Skeletal muscle satellite cell (primary cell): ENCODE data around the gene ATP2B1.

Experiments
- H3K27me3 ChIP-seq: 2 replicates; pipeline ENCODE4 v1.7.0; 2013; ENCODE audit warnings: low read length; ENCODE audit not compliant: control insufficient read depth, insufficient read depth
- H3K36me3 ChIP-seq: 2 replicates; pipeline ENCODE4 v1.7.0; 2013; ENCODE audit warnings: mild to moderate bottlenecking, control low read depth, low read length; ENCODE audit not compliant: insufficient read depth
- H3K4me1 ChIP-seq: 2 replicates; pipeline ENCODE4 v1.7.0; 2013; ENCODE audit warnings: low read length; ENCODE audit not compliant: control insufficient read depth, insufficient read depth
- H3K4me2 ChIP-seq: 2 replicates; pipeline ENCODE4 v1.7.0; 2013; ENCODE audit warnings: mild to moderate bottlenecking, low read length
- H3K4me3 ChIP-seq: 2 replicates; pipeline ENCODE4 v1.7.0; 2013; ENCODE audit warnings: low read length
- H3K9ac ChIP-seq: 2 replicates; pipeline ENCODE4 v1.7.0; 2013; ENCODE audit warnings: mild to moderate bottlenecking, low read depth, low read length, moderate library complexity
- H3K9me3 ChIP-seq: replicated peaks from 2 replicates; pipeline ENCODE4 v1.7.0; 2013; ENCODE audit warnings: mild to moderate bottlenecking, control low read depth, low read length

ATP2B1 gene

GRCh38 chr12:89736995-89737394 is 28.4 kb upstream of the ATP2B1 start:
- Histone ChIP-seq H3K4me3 (no peak overlapping the region), H3K27me3 (no peaks in the 10 kb centered on the region), H3K4me1 (peaks cover 29% of the 10 kb centered on the region), H3K9ac (no peak overlapping the region), H3K4me2 (no peak overlapping the region), H3K36me3 (no peaks in the 10 kb centered on the region), H3K9me3 (peaks cover 9% of the 10 kb centered on the region)

- H3K36me3 ChIP-seq, result no peaks in the 10 kb centered on the region
- H3K9me3 ChIP-seq, result peaks cover 9% of the 10 kb centered on the region
- peak overlapping the region; percentile 88 for H3K9ac ChIP-seq
- peaks cover 49% of the 10 kb centered on the region for H3K4me1 ChIP-seq
- no peak overlapping the region for H3K4me3 ChIP-seq
- no peaks in the 10 kb centered on the region for H3K27me3 ChIP-seq
- peak overlapping the region; percentile 23 for H3K4me2 ChIP-seq
These were observed 25.1 kb upstream of the ATP2B1 start for GRCh38 chr12:89733579-89734201.

GRCh38 chr12:89732522-89732921 is 23.9 kb upstream of the ATP2B1 start:
- Histone ChIP-seq H3K4me1 (peaks cover 49% of the 10 kb centered on the region), H3K4me2 (no peak overlapping the region), H3K36me3 (no peaks in the 10 kb centered on the region), H3K4me3 (no peak overlapping the region), H3K9me3 (peaks cover 9% of the 10 kb centered on the region), H3K27me3 (no peaks in the 10 kb centered on the region), H3K9ac (peak overlapping the region; percentile 88)

DNA sequence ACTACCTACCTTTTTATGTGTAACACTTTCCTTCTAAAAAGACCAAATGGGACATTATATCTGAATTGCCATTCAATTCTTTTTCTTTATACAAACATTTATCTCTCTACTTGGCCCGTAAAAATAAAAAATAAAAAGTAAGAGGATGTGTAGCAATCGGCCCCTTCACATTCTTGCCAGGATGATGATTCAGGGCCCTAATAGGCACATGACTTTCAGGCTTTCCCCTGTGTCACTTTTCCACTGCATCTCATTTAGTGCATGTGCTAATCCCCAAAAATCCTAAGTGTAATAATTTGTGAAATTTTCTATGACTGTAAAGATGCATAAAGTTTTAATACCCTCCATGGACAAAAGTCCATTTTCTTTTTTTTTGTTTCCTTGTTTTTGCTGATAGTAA is 23.0 kb upstream of the ATP2B1 start:
- Histone ChIP-seq H3K27me3 (no peaks in the 10 kb centered on the region), H3K9ac (peak overlapping the region; percentile 88), H3K36me3 (no peaks in the 10 kb centered on the region), H3K4me1 (peaks cover 49% of the 10 kb centered on the region), H3K9me3 (peaks cover 9% of the 10 kb centered on the region), H3K4me3 (peak overlapping the region; percentile 54), H3K4me2 (peak overlapping the region; percentile 74)

DNA sequence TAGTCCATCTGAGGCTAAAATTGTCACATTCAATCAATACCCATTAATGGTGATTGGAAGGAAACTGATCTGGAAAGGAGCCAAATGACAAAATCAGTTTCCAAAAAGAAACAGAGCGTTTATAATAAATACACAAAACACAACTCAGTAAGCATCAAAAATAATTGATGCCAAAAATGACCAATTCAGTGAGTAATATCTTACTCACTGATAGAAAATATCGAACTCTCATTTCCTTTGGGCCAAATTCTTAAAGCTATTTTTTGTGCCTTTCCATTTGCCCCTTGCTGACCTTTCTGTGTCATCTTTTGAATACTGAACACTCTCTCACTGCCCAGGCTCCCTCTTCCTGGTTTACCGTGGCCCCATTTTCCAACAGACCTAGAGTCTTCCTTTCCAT is 22.5 kb upstream of the ATP2B1 start:
- Histone ChIP-seq H3K4me3 (peak overlapping the region; percentile 54), H3K4me1 (peaks cover 49% of the 10 kb centered on the region), H3K36me3 (no peaks in the 10 kb centered on the region), H3K4me2 (peak overlapping the region; percentile 74), H3K27me3 (no peaks in the 10 kb centered on the region), H3K9ac (peak overlapping the region; percentile 88), H3K9me3 (peaks cover 9% of the 10 kb centered on the region)

GRCh38 chr12:89729946-89730459 is 21.4 kb upstream of the ATP2B1 start:
- no peak overlapping the region for H3K4me3 ChIP-seq
- H3K36me3 ChIP-seq, result no peaks in the 10 kb centered on the region
- H3K9me3 ChIP-seq, result peaks cover 8% of the 10 kb centered on the region
- H3K4me1 ChIP-seq, result peaks cover 44% of the 10 kb centered on the region
- H3K4me2 ChIP-seq, result no peak overlapping the region
- H3K27me3 ChIP-seq, result no peaks in the 10 kb centered on the region
- no peak overlapping the region for H3K9ac ChIP-seq

GRCh38 chr12:89723276-89723675 is 14.6 kb upstream of the ATP2B1 start:
- H3K4me1 ChIP-seq, result no peaks in the 10 kb centered on the region
- no peaks in the 10 kb centered on the region for H3K36me3 ChIP-seq
- H3K27me3 ChIP-seq, result no peaks in the 10 kb centered on the region
- H3K9ac ChIP-seq, result no peak overlapping the region
- no peaks in the 10 kb centered on the region for H3K9me3 ChIP-seq
- H3K4me3 ChIP-seq, result no peak overlapping the region
- H3K4me2 ChIP-seq, result no peak overlapping the region

DNA sequence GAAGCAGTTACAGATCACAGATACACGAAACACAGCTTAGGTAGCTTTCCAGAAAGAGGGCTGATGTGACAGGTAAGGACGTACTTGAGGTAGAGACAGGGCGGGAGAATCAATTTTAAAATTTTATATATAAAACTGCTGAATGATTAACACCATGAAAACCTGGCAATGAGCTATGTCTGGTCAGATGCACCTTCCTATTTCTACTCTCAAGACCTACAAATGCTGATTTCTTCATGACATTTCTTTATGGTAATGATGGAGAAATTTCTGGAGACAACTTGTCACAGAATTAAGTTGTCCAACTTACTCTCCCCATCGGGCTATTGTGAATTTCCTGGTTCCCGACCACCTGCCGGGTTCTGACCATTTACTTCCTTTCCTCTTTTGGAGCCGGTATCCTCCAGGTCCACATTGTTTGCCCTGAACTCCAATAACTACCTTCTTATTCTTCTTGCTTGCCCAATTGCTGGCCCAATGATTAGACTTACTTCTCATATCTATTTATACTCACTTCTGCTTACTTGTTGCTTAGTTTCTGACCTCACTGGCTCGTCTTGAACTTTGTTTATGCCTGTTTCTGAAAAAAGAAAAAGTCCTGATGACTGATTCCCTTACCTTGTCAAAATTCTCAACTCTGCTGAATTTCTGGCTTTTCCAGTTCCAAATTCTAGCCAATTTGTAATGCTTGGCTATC is 12.8 kb upstream of the ATP2B1 start:
- Histone ChIP-seq H3K4me3 (no peak overlapping the region), H3K4me1 (no peaks in the 10 kb centered on the region), H3K36me3 (no peaks in the 10 kb centered on the region), H3K4me2 (no peak overlapping the region), H3K27me3 (no peaks in the 10 kb centered on the region), H3K9me3 (no peaks in the 10 kb centered on the region), H3K9ac (no peak overlapping the region)

DNA sequence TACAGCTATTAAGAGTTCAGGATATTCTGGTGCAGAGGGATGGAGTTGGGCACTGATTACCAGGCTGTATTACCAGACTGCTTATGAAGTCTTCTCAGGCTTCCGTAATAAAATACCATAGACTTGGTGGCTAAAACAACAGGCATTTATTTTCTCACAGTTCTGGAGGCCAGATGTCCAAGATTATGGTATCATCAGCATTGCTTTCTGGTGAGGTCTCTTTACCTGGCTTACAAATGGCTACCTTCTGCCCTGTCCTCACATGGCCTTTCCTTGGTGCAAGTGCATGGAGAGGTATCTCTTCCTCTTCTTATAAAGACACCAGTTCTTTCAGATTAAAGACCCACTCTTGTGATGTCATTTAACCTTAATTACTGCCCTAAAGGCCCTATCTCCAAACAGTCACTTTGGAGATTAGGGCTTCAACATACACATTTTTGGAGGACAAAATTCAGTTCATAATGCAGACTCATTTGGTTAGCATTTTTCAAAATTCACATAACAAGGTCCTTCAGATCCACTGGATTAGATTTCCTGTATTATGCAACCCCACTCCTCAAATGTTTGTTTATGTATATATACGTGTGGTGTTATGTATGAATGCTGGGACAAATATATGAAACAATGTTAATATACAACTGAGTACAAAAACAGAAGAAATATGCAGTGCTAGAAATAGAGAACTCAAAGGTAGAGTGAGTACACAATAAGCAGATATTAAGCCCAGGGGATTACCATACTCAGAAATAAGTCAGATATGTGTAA is 9.3 kb upstream of the ATP2B1 start:
- H3K4me3 ChIP-seq, result no peak overlapping the region
- no peaks in the 10 kb centered on the region for H3K4me1 ChIP-seq
- H3K36me3 ChIP-seq, result no peaks in the 10 kb centered on the region
- no peaks in the 10 kb centered on the region for H3K27me3 ChIP-seq
- no peak overlapping the region for H3K9ac ChIP-seq
- H3K4me2 ChIP-seq, result no peak overlapping the region
- no peaks in the 10 kb centered on the region for H3K9me3 ChIP-seq

DNA sequence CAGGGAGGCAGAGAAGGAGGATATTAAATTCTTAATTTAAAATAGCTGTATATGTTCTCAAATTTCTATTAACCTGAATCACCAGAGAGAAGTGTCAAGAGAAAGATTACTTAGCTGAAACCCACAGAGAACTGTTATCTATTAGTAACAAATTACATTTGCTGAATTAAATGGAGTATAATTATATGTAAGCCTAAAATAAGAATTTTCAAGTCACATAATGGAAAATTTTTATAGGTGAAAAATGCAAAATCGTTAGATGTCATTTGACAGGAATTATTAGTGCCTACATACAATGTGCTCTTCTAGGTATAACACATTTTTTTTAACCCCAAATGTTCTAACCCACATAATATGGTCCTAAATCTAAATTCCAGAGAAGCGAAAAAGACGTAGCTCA is 4.1 kb upstream of the ATP2B1 start:
- H3K27me3 ChIP-seq, result no peaks in the 10 kb centered on the region
- no peak overlapping the region for H3K4me3 ChIP-seq
- H3K9ac ChIP-seq, result no peak overlapping the region
- H3K4me1 ChIP-seq, result no peaks in the 10 kb centered on the region
- no peak overlapping the region for H3K4me2 ChIP-seq
- H3K36me3 ChIP-seq, result peaks cover 5% of the 10 kb centered on the region
- H3K9me3 ChIP-seq, result no peaks in the 10 kb centered on the region

GRCh38 chr12:89710873-89711750 is 2.5 kb upstream of the ATP2B1 start:
- peak overlapping the region; percentile 95 for H3K4me3 ChIP-seq
- H3K4me1 ChIP-seq, result no peaks in the 10 kb centered on the region
- no peaks in the 10 kb centered on the region for H3K9me3 ChIP-seq
- peaks cover 10% of the 10 kb centered on the region for H3K36me3 ChIP-seq
- peak overlapping the region; percentile 100 for H3K9ac ChIP-seq
- peak overlapping the region; percentile 86 for H3K4me2 ChIP-seq
- H3K27me3 ChIP-seq, result no peaks in the 10 kb centered on the region
